ENCODE data around the gene TEAD1. TPM values are rescaled to one million over a fixed set of nuclear protein-coding genes. Genes with fewer than 3 reads are reported as not detected.
A peak's percentile ranks its signal among the peaks of the same experiment; 100 is the strongest.

The TEAD1 gene
- total RNA-seq, 1 donor from 2014 or later: 17.6 TPM

DNA sequence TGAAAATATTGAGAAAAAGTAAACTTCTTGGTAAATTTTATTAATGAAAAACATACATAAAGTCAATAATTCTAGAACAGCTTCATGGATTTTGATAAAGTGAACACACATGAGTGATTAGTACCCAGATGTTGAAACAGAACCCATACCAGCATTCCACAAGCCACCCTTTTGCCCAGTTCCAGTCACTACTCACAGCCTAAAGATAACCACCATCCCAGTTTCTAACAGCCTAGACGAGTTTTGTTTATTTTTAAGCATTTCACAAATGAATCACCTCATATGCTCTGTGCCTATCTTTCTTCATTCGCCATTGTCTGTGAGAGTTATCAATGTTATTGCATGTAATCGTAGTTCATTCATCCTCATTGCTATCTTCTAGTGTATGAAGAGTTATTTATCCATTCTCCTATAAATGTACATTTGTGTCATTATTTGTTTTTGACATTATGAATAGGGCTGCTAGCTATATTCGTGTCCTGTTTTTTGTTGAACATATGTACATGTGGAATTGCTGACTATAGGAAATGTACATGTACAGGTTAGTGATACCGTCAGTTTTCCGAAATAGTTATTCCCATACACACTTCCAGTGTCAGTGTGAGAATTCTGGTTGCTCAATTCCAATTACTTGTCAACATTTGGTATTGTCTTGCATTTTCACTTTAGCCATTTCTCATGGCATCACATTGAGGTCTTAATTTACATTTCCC, 44.5 kb upstream of the TEAD1 start:
- no peaks in the 10 kb centered on the region for H3K36me3 ChIP-seq (ENCODE audit: control insufficient read depth, insufficient read depth, low read length)
- no peaks in the 10 kb centered on the region for H3K27me3 ChIP-seq (ENCODE audit: control insufficient read depth, insufficient read depth, low read length)
- DNase-seq (ENCODE audit: low read depth) (peak; percentile 48), FAIRE-seq (no peak)
- no peak overlapping the region for H3K4me3 ChIP-seq (ENCODE audit: low read depth, low read length)
- TF ChIP-seq, protein P1, sequence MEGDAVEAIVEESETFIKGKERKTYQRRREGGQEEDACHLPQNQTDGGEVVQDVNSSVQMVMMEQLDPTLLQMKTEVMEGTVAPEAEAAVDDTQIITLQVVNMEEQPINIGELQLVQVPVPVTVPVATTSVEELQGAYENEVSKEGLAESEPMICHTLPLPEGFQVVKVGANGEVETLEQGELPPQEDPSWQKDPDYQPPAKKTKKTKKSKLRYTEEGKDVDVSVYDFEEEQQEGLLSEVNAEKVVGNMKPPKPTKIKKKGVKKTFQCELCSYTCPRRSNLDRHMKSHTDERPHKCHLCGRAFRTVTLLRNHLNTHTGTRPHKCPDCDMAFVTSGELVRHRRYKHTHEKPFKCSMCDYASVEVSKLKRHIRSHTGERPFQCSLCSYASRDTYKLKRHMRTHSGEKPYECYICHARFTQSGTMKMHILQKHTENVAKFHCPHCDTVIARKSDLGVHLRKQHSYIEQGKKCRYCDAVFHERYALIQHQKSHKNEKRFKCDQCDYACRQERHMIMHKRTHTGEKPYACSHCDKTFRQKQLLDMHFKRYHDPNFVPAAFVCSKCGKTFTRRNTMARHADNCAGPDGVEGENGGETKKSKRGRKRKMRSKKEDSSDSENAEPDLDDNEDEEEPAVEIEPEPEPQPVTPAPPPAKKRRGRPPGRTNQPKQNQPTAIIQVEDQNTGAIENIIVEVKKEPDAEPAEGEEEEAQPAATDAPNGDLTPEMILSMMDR (IDR thresholded peaks at IDR 0.05; ENCODE audit: insufficient read depth, low read length, severe bottlenecking): no peak

DNA sequence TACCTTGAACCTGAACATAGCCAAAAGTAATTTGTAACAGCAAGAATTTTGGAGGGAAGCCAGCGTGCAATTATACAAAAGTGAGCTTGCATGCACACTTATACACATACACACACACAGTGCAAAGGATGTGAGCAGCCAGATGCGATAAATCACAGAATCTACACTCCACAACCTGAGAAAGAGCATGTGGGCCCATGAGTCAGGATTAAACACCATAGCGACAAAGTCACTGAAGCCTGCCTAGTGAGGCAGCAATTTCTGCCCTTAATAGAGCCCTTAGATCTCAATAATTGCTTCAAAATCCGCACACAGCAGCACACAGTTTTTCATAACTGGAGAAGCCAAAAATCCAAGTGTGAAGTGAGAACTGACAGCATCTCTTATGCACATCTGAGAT, 42.6 kb upstream of the TEAD1 start:
- FAIRE-seq (no peak), DNase-seq (ENCODE audit: low read depth) (no peak)
- Histone ChIP-seq H3K4me3 (ENCODE audit: low read depth, low read length) (no peak overlapping the region), H3K27me3 (ENCODE audit: control insufficient read depth, insufficient read depth, low read length) (no peaks in the 10 kb centered on the region), H3K36me3 (ENCODE audit: control insufficient read depth, insufficient read depth, low read length) (no peaks in the 10 kb centered on the region)
- TF ChIP-seq, protein P1 (IDR thresholded peaks at IDR 0.05; ENCODE audit: insufficient read depth, low read length, severe bottlenecking): no peak

GRCh38 chr11:12634329-12634728, 39.9 kb upstream of the TEAD1 start:
- Histone ChIP-seq H3K4me3 (ENCODE audit: low read depth, low read length) (no peak overlapping the region), H3K27me3 (ENCODE audit: control insufficient read depth, insufficient read depth, low read length) (no peaks in the 10 kb centered on the region), H3K36me3 (ENCODE audit: control insufficient read depth, insufficient read depth, low read length) (no peaks in the 10 kb centered on the region)
- TF ChIP-seq, protein P1 (IDR thresholded peaks at IDR 0.05; ENCODE audit: insufficient read depth, low read length, severe bottlenecking): no peak
- DNase-seq (ENCODE audit: low read depth) (no peak), FAIRE-seq (no peak)

GRCh38 chr11:12636871-12637410, 37.3 kb upstream of the TEAD1 start:
- Histone ChIP-seq H3K4me3 (ENCODE audit: low read depth, low read length) (no peak overlapping the region), H3K27me3 (ENCODE audit: control insufficient read depth, insufficient read depth, low read length) (no peaks in the 10 kb centered on the region), H3K36me3 (ENCODE audit: control insufficient read depth, insufficient read depth, low read length) (no peaks in the 10 kb centered on the region)
- DNase-seq (ENCODE audit: low read depth) (no peak), FAIRE-seq (no peak)
- TF ChIP-seq, protein P1 (IDR thresholded peaks at IDR 0.05; ENCODE audit: insufficient read depth, low read length, severe bottlenecking): no peak

- no peak overlapping the region for H3K4me3 ChIP-seq (ENCODE audit: low read depth, low read length)
- DNase-seq (ENCODE audit: low read depth) (no peak), FAIRE-seq (no peak)
- H3K27me3 ChIP-seq (ENCODE audit: control insufficient read depth, insufficient read depth, low read length): no peaks in the 10 kb centered on the region
- TF ChIP-seq, protein P1 (IDR thresholded peaks at IDR 0.05; ENCODE audit: insufficient read depth, low read length, severe bottlenecking): no peak
- no peaks in the 10 kb centered on the region for H3K36me3 ChIP-seq (ENCODE audit: control insufficient read depth, insufficient read depth, low read length)
These were observed 34.8 kb upstream of the TEAD1 start for GRCh38 chr11:12639388-12639787.

Measured in bronchial epithelial cell (primary cell).